Ovary (tissue), 9 donors: ENCODE measurements around the gene MYH15. TPM values are rescaled to one million over a fixed set of nuclear protein-coding genes. Genes with fewer than 3 reads are reported as not detected.

Experiments
- DNase-seq, 5 donors: peaks; one replicate each; pipeline ENCODE4 v3.0.0-alpha.2; 2019 to 2020
- H3K27ac ChIP-seq, 2 donors: fragments of 200-600 bp; one replicate each; pipeline versions ENCODE4 v1.5.1 to v1.8.0; 2019 to 2022
- H3K27me3 ChIP-seq: fragments of 200-600 bp; one replicate; pipeline ENCODE4 v1.8.0; 2022
- H3K36me3 ChIP-seq: fragments of 200-600 bp; sonication (generic); one replicate; pipeline ENCODE4 v1.5.1; 2019
- H3K4me1 ChIP-seq: one replicate; pipeline ENCODE4 v1.8.1; 2013; ENCODE audit warnings: mild to moderate bottlenecking, moderate library complexity; ENCODE audit not compliant: insufficient read depth
- H3K4me3 ChIP-seq: fragments of 200-600 bp; sonication (generic); one replicate; pipeline ENCODE4 v1.5.1; 2017
- H3K9me3 ChIP-seq, 2 donors: fragments of 200-600 bp in 1 of 2; sonication (generic) in 1 of 2; one replicate each; pipeline versions ENCODE4 v1.5.1 to v1.8.1; 2013 to 2019; ENCODE audit warnings: mild to moderate bottlenecking in 1 of 2, moderate library complexity in 1 of 2
- EP300 ChIP-seq: sonication (generic); formaldehyde crosslinking; IDR thresholded peaks from one replicate; pipeline ENCODE4 v1.6.1; 2017; ENCODE audit warnings: antibody characterized with exemption
- POLR2A ChIP-seq: fragments of 450-650 bp; IDR thresholded peaks from one replicate; pipeline ENCODE4 v1.6.1; 2017; ENCODE audit warnings: antibody characterized with exemption, mild to moderate bottlenecking, moderate library complexity
- WGBS, 3 donors: extraction: QIAGEN DNeasy Blood & Tissue Kit in 1 of 3; methylation state at CpG; one replicate each; pipeline versions ENCODE4 v1.1.5 to v1.1.7; 2013 to 2017; 5-methylcytosine and 5-hydroxymethylcytosine counted together
- intact Hi-C, 4 donors: fragments of 100-400 bp; cut with DNase I; formaldehyde crosslinking; loops; one replicate each; pipeline versions ENCODE4 v1.11.0 to v1.15.1; 2022 to 2023
- polyA plus RNA-seq, 2 donors: library from polyadenylated mRNA; stranded (reverse); fragments of 200-250 nt in 1 of 2; fragments of 350-450 nt in 1 of 2; fragmentation: Illumina TruSeq in 1 of 2; extraction: RNeasy Lipid Tissue Mini Kit (QIAGEN cat#74804) in 1 of 2; gene quantifications; one replicate each; pipeline ENCODE4 v1.2.3, GENCODE V29; 2013 to 2014
- total RNA-seq, 7 donors: library from RNA; depleted of rRNA in 2 of 7; stranded (reverse); fragments of >200 nt in 2 of 7; fragmentation: NEBNext Ultra II Directional in 3 of 7; extraction: Animal tissue kit (Norgen Biotek cat#: 25700) in 3 of 7; gene quantifications; one replicate each; pipeline versions ENCODE4 v1.1.0 to v1.2.4, GENCODE V29; 2016 to 2023
- TF ChIP-seq, protein P1 (sequence below), 3 donors: fragments of 450-650 bp in 2 of 3; fragments of 200-600 bp in 1 of 3; IDR thresholded peaks; one replicate each; pipeline versions ENCODE4 v1.5.1 to v1.8.0; 2016 to 2022; ENCODE audit warnings: antibody characterized with exemption in 3 of 3, mild to moderate bottlenecking in 1 of 3
- donor health status: DM: no; HTN: no; CAD: no; lungs with moderate emphysema.
- donor health status: DM: no; HTN: no; CAD: no.
- donor health status: Bipolar disorder and iron deficiency.
- donor health status: DM: yes; HTN: yes; CAD: no.
- donor health status: DM: no; HTN: no; CAD: no.
- donor health status: DM: yes; HTN: yes; CAD: no.

The MYH15 gene
- total and polyA plus RNA-seq, 9 donors = 0.05 to 0.57 (median 0.11) TPM; not detected in 3

DNA sequence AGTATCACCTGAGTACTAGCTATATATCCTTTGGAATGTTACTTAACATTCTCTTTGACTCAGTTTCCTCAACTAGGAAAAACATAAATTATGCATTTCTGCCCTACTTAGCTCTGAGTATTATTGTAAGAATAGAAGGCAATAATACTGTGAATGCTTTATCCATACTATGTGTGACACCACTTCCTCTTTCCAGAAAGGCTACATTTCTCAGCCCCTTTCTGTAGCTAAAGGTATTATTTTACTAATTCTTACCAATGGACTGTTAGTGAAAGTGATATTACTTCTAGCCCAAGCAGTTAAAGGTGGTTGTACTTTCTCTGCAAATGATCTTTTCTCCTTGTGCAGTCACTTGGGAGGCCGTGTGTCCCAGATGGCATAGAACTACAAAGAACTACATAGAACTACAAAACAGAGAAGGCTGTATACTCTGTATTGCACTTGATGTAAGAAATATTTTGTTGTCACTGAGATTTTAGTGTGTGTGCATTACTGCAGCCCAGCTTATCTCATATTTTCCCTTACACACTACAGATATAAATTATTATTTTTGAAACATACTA is 35.1 kb downstream of the MYH15 start:
- TF ChIP-seq EP300 (no peak), POLR2A (no peak)
- TF ChIP-seq, protein P1, sequence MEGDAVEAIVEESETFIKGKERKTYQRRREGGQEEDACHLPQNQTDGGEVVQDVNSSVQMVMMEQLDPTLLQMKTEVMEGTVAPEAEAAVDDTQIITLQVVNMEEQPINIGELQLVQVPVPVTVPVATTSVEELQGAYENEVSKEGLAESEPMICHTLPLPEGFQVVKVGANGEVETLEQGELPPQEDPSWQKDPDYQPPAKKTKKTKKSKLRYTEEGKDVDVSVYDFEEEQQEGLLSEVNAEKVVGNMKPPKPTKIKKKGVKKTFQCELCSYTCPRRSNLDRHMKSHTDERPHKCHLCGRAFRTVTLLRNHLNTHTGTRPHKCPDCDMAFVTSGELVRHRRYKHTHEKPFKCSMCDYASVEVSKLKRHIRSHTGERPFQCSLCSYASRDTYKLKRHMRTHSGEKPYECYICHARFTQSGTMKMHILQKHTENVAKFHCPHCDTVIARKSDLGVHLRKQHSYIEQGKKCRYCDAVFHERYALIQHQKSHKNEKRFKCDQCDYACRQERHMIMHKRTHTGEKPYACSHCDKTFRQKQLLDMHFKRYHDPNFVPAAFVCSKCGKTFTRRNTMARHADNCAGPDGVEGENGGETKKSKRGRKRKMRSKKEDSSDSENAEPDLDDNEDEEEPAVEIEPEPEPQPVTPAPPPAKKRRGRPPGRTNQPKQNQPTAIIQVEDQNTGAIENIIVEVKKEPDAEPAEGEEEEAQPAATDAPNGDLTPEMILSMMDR (IDR thresholded peaks at IDR 0.05) = no peak
- intact Hi-C loops = no loop called here
- H3K27ac ChIP-seq = no peak overlapping the region
- 23 to 31% (median 29%) methylated on average over 1 of the region's 1 CpG for WGBS, 3 donors
- no peak overlapping the region for H3K4me3 ChIP-seq
- no peaks in the 10 kb centered on the region for H3K36me3 ChIP-seq
- H3K4me1 ChIP-seq = no peaks in the 10 kb centered on the region
- no peaks in the 10 kb centered on the region for H3K9me3 ChIP-seq
- no peak for DNase-seq
- no peaks in the 10 kb centered on the region for H3K27me3 ChIP-seq

DNA sequence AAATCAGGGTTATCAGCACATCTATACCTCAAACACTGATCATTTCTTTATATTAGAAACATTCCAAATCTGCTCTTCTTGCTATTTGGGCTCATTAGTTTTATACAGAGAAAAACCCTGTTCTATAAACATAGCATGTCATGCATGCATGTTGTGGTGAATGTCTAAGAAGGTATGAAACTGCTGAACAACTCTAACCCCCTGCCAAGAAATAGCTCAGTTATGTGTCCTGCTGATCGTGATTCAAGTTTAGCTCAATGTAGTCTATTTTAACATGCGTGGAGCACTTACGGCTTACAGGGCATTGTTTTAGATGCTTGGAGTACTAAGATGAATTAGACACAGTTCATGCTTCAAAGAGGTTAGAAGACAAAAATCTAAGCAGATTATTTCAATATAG is 35.8 kb downstream of the MYH15 start:
- intact Hi-C loops = no loop called here
- no peak overlapping the region for H3K27ac ChIP-seq
- TF ChIP-seq POLR2A (no peak), EP300 (no peak)
- TF ChIP-seq, protein P1 (IDR thresholded peaks at IDR 0.05) = no peak
- H3K4me3 ChIP-seq = no peak overlapping the region
- H3K4me1 ChIP-seq = no peaks in the 10 kb centered on the region
- no peaks in the 10 kb centered on the region for H3K9me3 ChIP-seq
- no peak for DNase-seq
- H3K36me3 ChIP-seq = no peaks in the 10 kb centered on the region
- WGBS, 3 donors = 84 to 88% (median 86%) methylated on average over 3 of the region's 3 CpGs
- no peaks in the 10 kb centered on the region for H3K27me3 ChIP-seq

DNA sequence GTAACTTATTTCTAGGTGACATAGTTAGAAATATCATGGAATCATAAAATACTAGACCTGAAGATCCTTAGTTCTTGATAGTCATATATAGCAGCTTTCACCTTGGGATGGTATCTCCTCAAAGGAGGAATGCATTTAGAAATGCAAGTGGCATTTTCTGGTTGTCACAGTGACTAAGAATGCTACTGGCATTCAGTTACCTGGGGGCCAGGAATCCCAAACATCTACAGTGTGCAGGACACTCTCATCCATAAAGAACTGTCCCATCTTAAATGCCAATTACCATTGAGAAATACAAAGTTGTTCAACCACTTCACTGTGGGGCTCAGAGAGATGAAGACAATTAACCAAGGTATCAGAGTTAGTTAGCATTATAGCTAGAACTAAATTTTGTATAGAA is 36.7 kb downstream of the MYH15 start:
- Histone ChIP-seq H3K9me3 (no peaks in the 10 kb centered on the region), H3K27ac (no peak overlapping the region), H3K4me1 (no peaks in the 10 kb centered on the region), H3K36me3 (no peaks in the 10 kb centered on the region), H3K27me3 (no peaks in the 10 kb centered on the region), H3K4me3 (no peak overlapping the region)
- DNase-seq = no peak
- intact Hi-C loops = no loop called here
- TF ChIP-seq POLR2A (no peak), EP300 (no peak)
- TF ChIP-seq, protein P1 (IDR thresholded peaks at IDR 0.05) = no peak

DNA sequence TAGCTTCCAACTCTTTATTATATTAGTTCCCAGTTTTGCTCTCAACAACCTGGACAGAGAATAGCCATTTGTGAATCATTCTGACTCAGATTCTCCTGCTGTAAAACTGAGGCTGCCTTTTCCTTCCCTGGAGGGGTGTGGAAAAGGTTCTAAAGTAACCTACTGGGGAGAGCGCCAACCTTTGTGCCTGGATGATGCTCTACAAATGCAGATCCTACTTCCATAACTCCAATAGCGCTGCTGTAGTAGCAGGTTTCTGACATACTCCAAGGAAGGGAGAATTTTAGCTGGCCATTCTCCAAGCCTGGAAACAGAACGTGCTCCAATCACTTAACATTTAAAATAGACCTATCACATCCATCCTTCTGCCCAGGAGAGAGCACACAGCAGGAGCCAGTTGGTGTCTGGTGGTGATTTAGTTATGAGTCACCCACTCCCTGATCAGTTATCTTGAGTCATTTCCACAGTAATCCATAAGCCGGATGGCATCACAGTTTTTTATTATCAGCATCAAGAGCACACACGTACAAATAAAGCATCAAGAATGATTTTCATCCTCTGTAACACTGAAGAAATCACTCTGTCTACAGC is 38.3 kb downstream of the MYH15 start:
- no peak for DNase-seq
- intact Hi-C loops = no loop called here
- TF ChIP-seq, protein P1 (IDR thresholded peaks at IDR 0.05) = no peak
- no peak for TF ChIP-seq POLR2A
- TF ChIP-seq EP300 = no peak
- Histone ChIP-seq H3K4me1 (no peaks in the 10 kb centered on the region), H3K36me3 (no peaks in the 10 kb centered on the region), H3K27ac (no peak overlapping the region), H3K27me3 (no peaks in the 10 kb centered on the region), H3K9me3 (no peaks in the 10 kb centered on the region), H3K4me3 (no peak overlapping the region)
- 45 to 57% (median 53%) methylated on average over 5 of the region's 5 CpGs for WGBS, 3 donors
